WERI-Rb-1 (cell line): ENCODE results near the gene PTPRN2.
"Not testable (repeated sequence)": the region's sequence is repeated elsewhere in the genome, so short reads cannot be mapped to it uniquely, and the experiment has no call there.

Experiments
- DNase-seq: peaks from one replicate; pipeline ENCODE4 v3.0.0-alpha.2; 2020
- H3K27ac ChIP-seq: fragments of 250-450 bp; sonication (Bioruptor Pico); 2 replicates; pipeline ENCODE4 v1.5.1; 2020; ENCODE audit warnings: mild to moderate bottlenecking, moderate library complexity
- H3K27me3 ChIP-seq: fragments of 250-450 bp; sonication (Bioruptor Pico); 2 replicates; pipeline ENCODE4 v1.5.1; 2021; ENCODE audit warnings: mild to moderate bottlenecking, low read depth, moderate library complexity; ENCODE audit not compliant: insufficient read depth, severe bottlenecking
- H3K36me3 ChIP-seq: fragments of 250-450 bp; sonication (Bioruptor Pico); 2 replicates; pipeline ENCODE4 v1.5.1; 2020; ENCODE audit warnings: mild to moderate bottlenecking, moderate library complexity
- H3K4me3 ChIP-seq: 2 replicates; pipeline ENCODE4 v1.5.1; 2011; ENCODE audit warnings: low read depth, mild to moderate bottlenecking, control low read depth, low read length
- H3K9me3 ChIP-seq: fragments of 250-450 bp; sonication (Bioruptor Pico); 2 replicates; pipeline ENCODE4 v1.5.1; 2021; ENCODE audit warnings: mild to moderate bottlenecking, moderate library complexity; ENCODE audit not compliant: severe bottlenecking
- CTCF ChIP-seq: IDR thresholded peaks from 2 replicates; pipeline ENCODE4 v1.5.1; 2011; ENCODE audit warnings: low read depth, mild to moderate bottlenecking, control low read depth, inconsistent platforms, low read length

Gene PTPRN2

DNA sequence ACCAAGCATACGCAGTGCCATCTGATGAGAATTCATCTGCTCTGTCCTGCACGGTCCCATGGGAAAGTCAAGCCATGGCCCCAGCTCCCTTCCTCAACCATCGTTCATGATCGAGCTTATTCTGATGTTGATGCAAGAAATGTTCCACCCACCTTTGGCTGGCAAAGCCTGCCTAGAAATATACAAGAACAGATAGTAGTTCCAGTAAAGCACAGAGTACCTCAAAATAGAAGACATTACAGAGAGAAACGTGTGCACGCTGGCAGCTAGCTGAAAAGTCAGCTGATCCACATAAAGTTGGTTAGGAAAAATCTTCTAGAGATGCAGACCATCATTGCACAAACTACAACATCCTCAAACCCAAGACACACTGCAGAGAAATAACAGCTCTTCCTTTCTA lies 127.0 kb downstream of the PTPRN2 start:
- no peak overlapping the region for H3K4me3 ChIP-seq
- no peak for TF ChIP-seq CTCF
- no peaks in the 10 kb centered on the region for H3K36me3 ChIP-seq
- no peak overlapping the region for H3K27ac ChIP-seq
- H3K9me3 ChIP-seq = peaks cover 3% of the 10 kb centered on the region
- DNase-seq = no peak
- H3K27me3 ChIP-seq = no peaks in the 10 kb centered on the region

DNA sequence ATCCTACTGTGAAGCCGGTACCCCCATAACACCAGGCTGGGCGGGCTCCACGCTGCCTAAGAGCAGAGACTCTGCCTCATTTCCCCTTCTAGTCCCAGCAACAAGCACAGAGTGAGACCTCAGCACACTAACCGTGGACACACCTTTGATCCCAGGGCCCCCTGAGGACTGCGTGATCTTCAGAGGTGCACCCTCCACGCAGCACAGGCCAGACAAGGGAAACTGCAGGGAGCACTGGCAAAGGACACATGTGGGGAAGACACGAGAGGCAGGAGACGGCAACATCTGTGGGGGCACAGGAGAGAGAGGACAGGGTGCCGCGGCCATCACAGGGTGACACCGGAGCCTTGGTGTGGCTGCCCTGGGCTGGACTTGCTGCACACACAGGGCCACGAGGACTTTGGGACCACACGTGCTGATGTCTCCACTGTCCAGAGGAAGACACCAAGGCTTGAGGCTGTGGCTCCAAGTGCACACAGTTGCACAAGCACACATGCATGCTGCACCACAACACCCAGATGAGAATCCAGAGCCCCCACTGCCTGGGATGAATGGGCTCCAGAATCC lies 128.8 kb downstream of the PTPRN2 start:
- Histone ChIP-seq H3K4me3 (no peak overlapping the region), H3K27ac (no peak overlapping the region), H3K27me3 (no peaks in the 10 kb centered on the region), H3K9me3 (peaks cover 3% of the 10 kb centered on the region), H3K36me3 (no peaks in the 10 kb centered on the region)
- no peak for DNase-seq
- no peak for TF ChIP-seq CTCF

GRCh38 chr7:158458096-158458495 lies 129.5 kb downstream of the PTPRN2 start:
- no peak for TF ChIP-seq CTCF
- H3K36me3 ChIP-seq = no peaks in the 10 kb centered on the region
- no peak overlapping the region for H3K4me3 ChIP-seq
- DNase-seq = no peak
- peaks cover 3% of the 10 kb centered on the region for H3K9me3 ChIP-seq
- no peaks in the 10 kb centered on the region for H3K27me3 ChIP-seq
- no peak overlapping the region for H3K27ac ChIP-seq

DNA sequence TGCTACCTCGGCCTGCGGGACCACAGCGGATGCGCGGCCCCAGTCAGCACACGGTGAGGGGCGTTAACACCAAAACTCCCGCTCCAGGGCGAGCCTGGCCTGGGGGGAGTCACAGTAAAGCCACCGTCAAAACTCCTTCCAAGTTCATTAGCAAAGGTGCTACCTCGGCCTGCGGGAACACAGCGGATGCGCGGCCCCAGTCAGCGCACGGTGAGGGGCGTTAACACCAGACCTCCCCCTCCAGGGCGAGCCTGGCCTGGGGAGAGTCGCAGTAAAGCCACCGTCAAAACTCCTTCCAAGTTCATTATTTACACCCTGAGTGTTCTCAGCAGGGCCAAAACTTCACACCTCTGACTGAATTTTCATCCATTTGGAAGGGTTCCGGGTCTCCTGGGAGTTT lies 130.0 kb downstream of the PTPRN2 start:
- not testable (repeated sequence) for H3K36me3 ChIP-seq, DNase-seq, H3K27ac ChIP-seq, H3K4me3 ChIP-seq, H3K9me3 ChIP-seq, H3K27me3 ChIP-seq

DNA sequence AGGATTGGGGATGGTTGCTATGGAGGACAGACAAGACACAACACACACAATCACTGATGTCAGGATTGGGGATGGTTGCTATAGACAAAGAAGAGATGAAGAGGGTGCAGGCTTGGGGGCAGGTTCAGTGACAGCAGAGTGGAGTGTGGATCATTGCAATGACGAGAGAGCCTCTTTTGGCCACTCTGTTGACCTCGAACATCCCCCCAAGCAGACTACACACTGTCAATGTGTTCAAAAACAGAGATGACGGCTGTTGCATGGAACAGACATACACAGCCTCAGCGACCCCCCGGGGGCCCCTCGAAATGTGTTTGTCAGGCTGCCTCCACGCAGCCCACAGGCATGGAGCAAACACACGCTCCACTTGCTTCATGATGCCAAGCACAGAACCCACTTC lies 133.0 kb downstream of the PTPRN2 start:
- DNase-seq = no peak
- H3K27me3 ChIP-seq = no peaks in the 10 kb centered on the region
- no peaks in the 10 kb centered on the region for H3K36me3 ChIP-seq
- no peak overlapping the region for H3K27ac ChIP-seq
- peaks cover 3% of the 10 kb centered on the region for H3K9me3 ChIP-seq
- no peak overlapping the region for H3K4me3 ChIP-seq
- TF ChIP-seq CTCF = no peak

- no peak for TF ChIP-seq CTCF
- no peaks in the 10 kb centered on the region for H3K27me3 ChIP-seq
- peaks cover 3% of the 10 kb centered on the region for H3K9me3 ChIP-seq
- H3K27ac ChIP-seq = no peak overlapping the region
- no peak for DNase-seq
- H3K36me3 ChIP-seq = no peaks in the 10 kb centered on the region
- H3K4me3 ChIP-seq = no peak overlapping the region
Measured at GRCh38 chr7:158453663-158454062, 134.0 kb downstream of the PTPRN2 start.
